GM23338 (cell line): ENCODE measurements around the gene RTN4RL2. TPM values are rescaled to one million over a fixed set of nuclear protein-coding genes. Genes with fewer than 3 reads are reported as not detected.

Experiments used
- ATAC-seq: fragments of 200-7000 bp; cut with Tn5 transposase; 3 replicates; pipeline ENCODE4 v1.9.1; 2020
- DNase-seq: peaks from one replicate; pipeline ENCODE4 v3.0.0-alpha.2; 2015; ENCODE audit warnings: low spot score
- H2AFZ ChIP-seq: fragments of 200-600 bp; sonication (generic); 2 replicates; pipeline ENCODE4 v1.8.0; 2016; ENCODE audit warnings: antibody characterized with exemption, mild to moderate bottlenecking, moderate library complexity
- H3F3A ChIP-seq: fragments of 200-600 bp; sonication (generic); replicated peaks from 2 replicates; pipeline ENCODE4 v1.8.0; 2017; ENCODE audit warnings: antibody characterized with exemption, mixed run types, low read depth
- H3K27ac ChIP-seq: fragments of 200-600 bp; sonication (generic); 2 replicates; pipeline ENCODE4 v1.6.1; 2016; ENCODE audit warnings: low read depth
- H3K27me3 ChIP-seq: fragments of 200-600 bp; sonication (generic); 2 replicates; pipeline ENCODE4 v1.8.0; 2016; ENCODE audit warnings: mild to moderate bottlenecking, mixed run types, moderate library complexity; ENCODE audit not compliant: insufficient read depth
- H3K36me3 ChIP-seq: fragments of 200-600 bp; sonication (generic); 2 replicates; pipeline ENCODE4 v1.8.0; 2016; ENCODE audit warnings: mild to moderate bottlenecking; ENCODE audit not compliant: insufficient read depth
- H3K4me1 ChIP-seq: fragments of 200-600 bp; sonication (generic); 2 replicates; pipeline ENCODE4 v1.8.0; 2016; ENCODE audit warnings: mild to moderate bottlenecking, moderate library complexity; ENCODE audit not compliant: insufficient read depth
- H3K4me2 ChIP-seq: fragments of 200-600 bp; sonication (generic); 2 replicates; pipeline ENCODE4 v1.7.1; 2017; ENCODE audit warnings: mixed run types
- H3K4me3 ChIP-seq: fragments of 200-600 bp; sonication (generic); 2 replicates; pipeline ENCODE4 v1.6.1; 2016; ENCODE audit warnings: mixed run types
- H3K79me2 ChIP-seq: fragments of 200-600 bp; sonication (generic); replicated peaks from 2 replicates; pipeline ENCODE4 v1.8.0; 2017; ENCODE audit warnings: mild to moderate bottlenecking; ENCODE audit not compliant: insufficient read depth
- H3K9me2 ChIP-seq: fragments of 200-600 bp; sonication (generic); 2 replicates; pipeline ENCODE4 v1.8.0; 2017; ENCODE audit not compliant: insufficient read depth
- H4K20me1 ChIP-seq: fragments of 200-600 bp; sonication (generic); replicated peaks from 2 replicates; pipeline ENCODE4 v1.8.0; 2017; ENCODE audit warnings: mild to moderate bottlenecking; ENCODE audit not compliant: insufficient read depth
- H3K27ac Mint-ChIP-seq: 2 replicates; pipeline ENCODE4 v1.8.0; 2020; ENCODE audit warnings: inconsistent platforms, mild to moderate bottlenecking, moderate library complexity, mixed read lengths
- H3K27me3 Mint-ChIP-seq: 3 replicates; pipeline ENCODE4 v1.8.0; 2022; ENCODE audit warnings: low read depth, mild to moderate bottlenecking, moderate library complexity, mixed read lengths, inconsistent platforms; ENCODE audit not compliant: insufficient read depth, poor library complexity
- H3K36me3 Mint-ChIP-seq: 3 replicates; pipeline ENCODE4 v1.8.0; 2021; ENCODE audit warnings: low read depth, mild to moderate bottlenecking, inconsistent platforms, moderate library complexity, mixed read lengths
- H3K4me1 Mint-ChIP-seq: 3 replicates; pipeline ENCODE4 v1.8.0; 2020; ENCODE audit warnings: mild to moderate bottlenecking, inconsistent platforms, mixed read lengths
- H3K4me3 Mint-ChIP-seq: 3 replicates; pipeline ENCODE4 v1.8.0; 2021; ENCODE audit warnings: moderate library complexity, mild to moderate bottlenecking, inconsistent platforms, mixed read lengths
- H3K9me3 Mint-ChIP-seq: 3 replicates; pipeline ENCODE4 v1.8.0; 2020; ENCODE audit warnings: moderate library complexity, mild to moderate bottlenecking, inconsistent platforms, mixed read lengths
- CREB1 ChIP-seq: fragments of 250-450 bp; sonication (Bioruptor Pico); IDR thresholded peaks from 2 replicates; pipeline ENCODE4 v1.5.0; 2020; ENCODE audit warnings: low read depth, mild to moderate bottlenecking, moderate library complexity
- EZH2 ChIP-seq: fragments of 200-600 bp; sonication (generic); IDR thresholded peaks from one replicate; pipeline ENCODE4 v1.8.0; 2017; ENCODE audit warnings: antibody characterized with exemption, mild to moderate bottlenecking, low read depth; ENCODE audit not compliant: unreplicated experiment
- JUNB ChIP-seq: IDR thresholded peaks from one replicate; pipeline ENCODE4 v1.6.1; 2016; ENCODE audit warnings: antibody characterized with exemption; ENCODE audit not compliant: unreplicated experiment
- NANOG ChIP-seq: IDR thresholded peaks from 2 replicates; pipeline ENCODE4 v1.6.1; 2016; ENCODE audit warnings: antibody characterized with exemption, borderline replicate concordance
- REST ChIP-seq: IDR thresholded peaks from one replicate; pipeline ENCODE4 v1.6.1; 2018; ENCODE audit warnings: antibody characterized with exemption; ENCODE audit not compliant: unreplicated experiment
- STAT1 ChIP-seq: IDR thresholded peaks from one replicate; pipeline ENCODE4 v1.6.1; 2016; ENCODE audit warnings: antibody characterized with exemption; ENCODE audit not compliant: unreplicated experiment
- ZNF114 ChIP-seq: fragments of 250-450 bp; sonication (Bioruptor Pico); IDR thresholded peaks from 2 replicates; pipeline ENCODE4 v1.5.0; 2020; ENCODE audit warnings: mild to moderate bottlenecking, moderate library complexity
- ZNF331 ChIP-seq: fragments of 250-450 bp; sonication (Bioruptor Pico); IDR thresholded peaks from 2 replicates; pipeline ENCODE4 v1.5.0; 2020; ENCODE audit warnings: low read depth, mild to moderate bottlenecking, moderate library complexity
- ZNF462 ChIP-seq: fragments of 250-450 bp; sonication (Bioruptor Pico); IDR thresholded peaks from 2 replicates; pipeline ENCODE4 v1.5.0; 2020; ENCODE audit warnings: mild to moderate bottlenecking, moderate library complexity
- polyA plus RNA-seq: library from polyadenylated mRNA; unstranded; fragments of >200 nt; fragmentation: Nextera tagmentation; extraction: Ambion mirVana; gene quantifications from 2 replicates; pipeline ENCODE4 v1.2.1, GENCODE V29; 2016
- total RNA-seq: library from RNA; depleted of rRNA; stranded (reverse); fragments of >200 nt; shearing (Covaris generic); gene quantifications from 2 replicates; pipeline ENCODE4 v1.2.3, GENCODE V29; 2014

RTN4RL2 gene
- total and polyA plus RNA-seq, 2 experiments from 2014 or later, result 13.9 to 15.9 TPM

- peaks cover 38% of the 10 kb centered on the region for H3K4me1 ChIP-seq
- no peak for TF ChIP-seq EZH2
- no peak for TF ChIP-seq NANOG
- TF ChIP-seq JUNB, result no peak
- TF ChIP-seq CREB1 (CRISPR knock-in tag), result no peak
- TF ChIP-seq ZNF331 (CRISPR knock-in tag), result no peak
- TF ChIP-seq ZNF114 (CRISPR knock-in tag), result no peak
- no peak for TF ChIP-seq STAT1
- no peak for TF ChIP-seq REST
- TF ChIP-seq ZNF462 (CRISPR knock-in tag), result no peak
- 0 out of 2 replicates have a peak, but pooled peaks cover 19% of the 10 kb centered on the region for H3F3A ChIP-seq
- H3K4me2 ChIP-seq, result peak overlapping the region; percentile 68
- H3K9me2 ChIP-seq, result no peaks in the 10 kb centered on the region
- no peaks in the 10 kb centered on the region; the same call in 2 of the 3 replicates for H3K9me3 Mint-ChIP-seq
- no peaks in the 10 kb centered on the region; the same call in 1 of the 2 replicates for H4K20me1 ChIP-seq
- H3K27ac ChIP-seq, result peak overlapping the region; percentile 50; the same call in 1 of the 2 replicates
- peak overlapping the region; percentile 1; the same call in 1 of the 3 replicates for H3K4me3 Mint-ChIP-seq
- ATAC-seq (no peak), DNase-seq (no peak)
- peaks cover 40% of the 10 kb centered on the region for H3K36me3 Mint-ChIP-seq
- peaks cover 39% of the 10 kb centered on the region for H3K4me1 Mint-ChIP-seq
- H3K27me3 Mint-ChIP-seq, result peaks cover 12% of the 10 kb centered on the region
- H3K4me3 ChIP-seq, result peak overlapping the region; percentile 30
- H3K27ac Mint-ChIP-seq, result no peak overlapping the region
- peaks cover 6% of the 10 kb centered on the region for H3K79me2 ChIP-seq
- 0 out of 2 replicates have a peak, but pooled peaks cover 1% of the 10 kb centered on the region for H3K27me3 ChIP-seq
- no peak overlapping the region for H2AFZ ChIP-seq
- no peaks in the 10 kb centered on the region; the same call in 1 of the 2 replicates for H3K36me3 ChIP-seq
These were observed 7.9 kb downstream of the RTN4RL2 start for GRCh38 chr11:57468276-57468675.
